PFSK-1 (cell line): Measurements from ENCODE around the gene COMT.

Experiments
- FOXP2 ChIP-seq: optimal IDR thresholded peaks from 2 replicates; pipeline ENCODE3; 2011; ENCODE audit warnings: borderline replicate concordance, control low read depth, inconsistent platforms; ENCODE audit not compliant: insufficient read depth; ENCODE audit errors: extremely low read length, extremely low read depth
- POLR2AphosphoS5 ChIP-seq: IDR thresholded peaks from 2 replicates; pipeline ENCODE4 v1.6.1; 2012; ENCODE audit warnings: low read depth, mild to moderate bottlenecking, control low read depth, low read length, moderate library complexity
- SIN3A ChIP-seq: IDR thresholded peaks from 2 replicates; pipeline ENCODE4 v1.6.1; 2012; ENCODE audit warnings: mild to moderate bottlenecking, low read length, moderate library complexity, borderline replicate concordance; ENCODE audit not compliant: insufficient read depth
- TAF1 ChIP-seq: IDR thresholded peaks from 2 replicates; pipeline ENCODE4 v1.6.1; 2012; ENCODE audit warnings: low read length, control low read depth, borderline replicate concordance; ENCODE audit not compliant: insufficient read depth
- TF ChIP-seq, protein P1 (sequence below), 2 experiments: IDR thresholded peaks; 2 replicates each; pipeline versions ENCODE4 v1.6.1 to v1.8.0; 2011 to 2012; ENCODE audit warnings: low read depth in 2 of 2, low read length in 2 of 2, control low read depth in 1 of 2, inconsistent platforms in 1 of 2, mild to moderate bottlenecking in 1 of 2, moderate library complexity in 1 of 2; ENCODE audit not compliant: insufficient read depth in 1 of 2

Gene COMT

GRCh38 chr22:19983741-19984140, 42.2 kb downstream of the COMT start:
- TF ChIP-seq POLR2AphosphoS5 = no peak
- TF ChIP-seq TAF1 = no peak
- TF ChIP-seq FOXP2 = no peak

DNA sequence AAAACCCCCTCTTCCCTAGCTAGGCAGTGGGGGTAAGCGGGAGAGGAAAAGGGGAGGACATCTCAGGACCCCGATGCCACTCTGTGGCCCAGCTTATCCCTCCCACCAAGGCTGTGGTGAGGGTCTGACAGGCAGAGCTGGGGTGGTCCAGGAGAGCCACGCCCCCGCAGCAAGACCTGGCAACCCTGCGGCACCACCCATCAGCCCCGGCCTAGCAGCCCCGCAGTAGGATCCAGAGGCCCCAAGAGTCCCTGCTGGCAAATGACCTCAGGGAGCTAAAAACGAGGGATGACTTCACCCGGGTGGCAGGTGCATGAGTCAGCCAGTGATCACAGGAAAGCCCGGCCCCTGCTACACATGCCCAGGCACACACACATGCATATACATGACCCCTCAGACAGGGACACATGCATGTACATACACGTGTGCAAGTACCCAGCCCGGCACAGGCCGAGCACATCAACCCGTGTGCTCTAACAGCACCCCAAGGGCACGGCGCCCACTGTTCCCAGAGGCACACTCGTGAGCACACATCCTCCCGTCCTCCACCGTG, 42.7 kb downstream of the COMT start:
- TF ChIP-seq SIN3A (no peak), POLR2AphosphoS5 (no peak), FOXP2 (no peak), TAF1 (no peak)
- TF ChIP-seq, protein P1, sequence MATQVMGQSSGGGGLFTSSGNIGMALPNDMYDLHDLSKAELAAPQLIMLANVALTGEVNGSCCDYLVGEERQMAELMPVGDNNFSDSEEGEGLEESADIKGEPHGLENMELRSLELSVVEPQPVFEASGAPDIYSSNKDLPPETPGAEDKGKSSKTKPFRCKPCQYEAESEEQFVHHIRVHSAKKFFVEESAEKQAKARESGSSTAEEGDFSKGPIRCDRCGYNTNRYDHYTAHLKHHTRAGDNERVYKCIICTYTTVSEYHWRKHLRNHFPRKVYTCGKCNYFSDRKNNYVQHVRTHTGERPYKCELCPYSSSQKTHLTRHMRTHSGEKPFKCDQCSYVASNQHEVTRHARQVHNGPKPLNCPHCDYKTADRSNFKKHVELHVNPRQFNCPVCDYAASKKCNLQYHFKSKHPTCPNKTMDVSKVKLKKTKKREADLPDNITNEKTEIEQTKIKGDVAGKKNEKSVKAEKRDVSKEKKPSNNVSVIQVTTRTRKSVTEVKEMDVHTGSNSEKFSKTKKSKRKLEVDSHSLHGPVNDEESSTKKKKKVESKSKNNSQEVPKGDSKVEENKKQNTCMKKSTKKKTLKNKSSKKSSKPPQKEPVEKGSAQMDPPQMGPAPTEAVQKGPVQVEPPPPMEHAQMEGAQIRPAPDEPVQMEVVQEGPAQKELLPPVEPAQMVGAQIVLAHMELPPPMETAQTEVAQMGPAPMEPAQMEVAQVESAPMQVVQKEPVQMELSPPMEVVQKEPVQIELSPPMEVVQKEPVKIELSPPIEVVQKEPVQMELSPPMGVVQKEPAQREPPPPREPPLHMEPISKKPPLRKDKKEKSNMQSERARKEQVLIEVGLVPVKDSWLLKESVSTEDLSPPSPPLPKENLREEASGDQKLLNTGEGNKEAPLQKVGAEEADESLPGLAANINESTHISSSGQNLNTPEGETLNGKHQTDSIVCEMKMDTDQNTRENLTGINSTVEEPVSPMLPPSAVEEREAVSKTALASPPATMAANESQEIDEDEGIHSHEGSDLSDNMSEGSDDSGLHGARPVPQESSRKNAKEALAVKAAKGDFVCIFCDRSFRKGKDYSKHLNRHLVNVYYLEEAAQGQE (IDR thresholded peaks at IDR 0.05; ENCODE audit: insufficient read depth in 1 of 2, low read depth in 2 of 2, low read length in 2 of 2) = no peak

GRCh38 chr22:19984851-19985811, 43.6 kb downstream of the COMT start:
- TF ChIP-seq, protein P1 (IDR thresholded peaks at IDR 0.05; ENCODE audit: insufficient read depth in 1 of 2, low read depth in 2 of 2, low read length in 2 of 2) = no peak
- TF ChIP-seq POLR2AphosphoS5 (no peak), TAF1 (no peak), FOXP2 (no peak), SIN3A (no peak)

- TF ChIP-seq, protein P1 (IDR thresholded peaks at IDR 0.05; ENCODE audit: insufficient read depth in 1 of 2, low read depth in 2 of 2, low read length in 2 of 2) = no peak
Observed at GRCh38 chr22:19986011-19986409, 44.4 kb downstream of the COMT start.

- TF ChIP-seq, protein P1 (IDR thresholded peaks at IDR 0.05; ENCODE audit: insufficient read depth in 1 of 2, low read depth in 2 of 2, low read length in 2 of 2) = no peak
- 0 out of 2 replicates have a peak, but pooled peaks have one; percentile 41 for TF ChIP-seq TAF1
- no peak for TF ChIP-seq FOXP2
- TF ChIP-seq SIN3A = 0 out of 2 replicates have a peak, but pooled peaks have one; percentile 27
- peak; percentile 61 for TF ChIP-seq POLR2AphosphoS5
Observed at GRCh38 chr22:19986410-19987341, 45.1 kb downstream of the COMT start.
